ENCODE measurements around the gene CD8B.
A peak's percentile ranks its signal among the peaks of the same experiment; 100 is the strongest.

The CD8B gene

GRCh38 chr2:86815611-86816010, 46.1 kb downstream of the CD8B start:
- Histone ChIP-seq H3K4me3 (ENCODE audit: low read depth, low read length) (no peak overlapping the region), H3K27ac (no peak overlapping the region), H3K27me3 (replicated peaks) (peaks cover 2% of the 10 kb centered on the region), H3K36me3 (replicated peaks) (no peaks in the 10 kb centered on the region)
- no peak for DNase-seq
- TF ChIP-seq, protein P1, sequence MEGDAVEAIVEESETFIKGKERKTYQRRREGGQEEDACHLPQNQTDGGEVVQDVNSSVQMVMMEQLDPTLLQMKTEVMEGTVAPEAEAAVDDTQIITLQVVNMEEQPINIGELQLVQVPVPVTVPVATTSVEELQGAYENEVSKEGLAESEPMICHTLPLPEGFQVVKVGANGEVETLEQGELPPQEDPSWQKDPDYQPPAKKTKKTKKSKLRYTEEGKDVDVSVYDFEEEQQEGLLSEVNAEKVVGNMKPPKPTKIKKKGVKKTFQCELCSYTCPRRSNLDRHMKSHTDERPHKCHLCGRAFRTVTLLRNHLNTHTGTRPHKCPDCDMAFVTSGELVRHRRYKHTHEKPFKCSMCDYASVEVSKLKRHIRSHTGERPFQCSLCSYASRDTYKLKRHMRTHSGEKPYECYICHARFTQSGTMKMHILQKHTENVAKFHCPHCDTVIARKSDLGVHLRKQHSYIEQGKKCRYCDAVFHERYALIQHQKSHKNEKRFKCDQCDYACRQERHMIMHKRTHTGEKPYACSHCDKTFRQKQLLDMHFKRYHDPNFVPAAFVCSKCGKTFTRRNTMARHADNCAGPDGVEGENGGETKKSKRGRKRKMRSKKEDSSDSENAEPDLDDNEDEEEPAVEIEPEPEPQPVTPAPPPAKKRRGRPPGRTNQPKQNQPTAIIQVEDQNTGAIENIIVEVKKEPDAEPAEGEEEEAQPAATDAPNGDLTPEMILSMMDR (IDR thresholded peaks at IDR 0.05; ENCODE audit: low read depth, low read length, missing control alignments), result no peak
- in situ Hi-C loops (cut with HindIII; ENCODE audit: low pct_ligation_motif_present, low sequenced_read_pairs), result no loop called here

- Histone ChIP-seq H3K27me3 (replicated peaks) (peaks cover 17% of the 10 kb centered on the region), H3K27ac (no peak overlapping the region), H3K4me3 (ENCODE audit: low read depth, low read length) (no peak overlapping the region), H3K36me3 (replicated peaks) (no peaks in the 10 kb centered on the region)
- TF ChIP-seq, protein P1 (IDR thresholded peaks at IDR 0.05; ENCODE audit: low read depth, low read length, missing control alignments), result no peak
- no peak for DNase-seq
- in situ Hi-C loops (cut with HindIII; ENCODE audit: low pct_ligation_motif_present, low sequenced_read_pairs), result no loop called here
Measured at GRCh38 chr2:86809481-86810121, 52.1 kb downstream of the CD8B start.

DNA sequence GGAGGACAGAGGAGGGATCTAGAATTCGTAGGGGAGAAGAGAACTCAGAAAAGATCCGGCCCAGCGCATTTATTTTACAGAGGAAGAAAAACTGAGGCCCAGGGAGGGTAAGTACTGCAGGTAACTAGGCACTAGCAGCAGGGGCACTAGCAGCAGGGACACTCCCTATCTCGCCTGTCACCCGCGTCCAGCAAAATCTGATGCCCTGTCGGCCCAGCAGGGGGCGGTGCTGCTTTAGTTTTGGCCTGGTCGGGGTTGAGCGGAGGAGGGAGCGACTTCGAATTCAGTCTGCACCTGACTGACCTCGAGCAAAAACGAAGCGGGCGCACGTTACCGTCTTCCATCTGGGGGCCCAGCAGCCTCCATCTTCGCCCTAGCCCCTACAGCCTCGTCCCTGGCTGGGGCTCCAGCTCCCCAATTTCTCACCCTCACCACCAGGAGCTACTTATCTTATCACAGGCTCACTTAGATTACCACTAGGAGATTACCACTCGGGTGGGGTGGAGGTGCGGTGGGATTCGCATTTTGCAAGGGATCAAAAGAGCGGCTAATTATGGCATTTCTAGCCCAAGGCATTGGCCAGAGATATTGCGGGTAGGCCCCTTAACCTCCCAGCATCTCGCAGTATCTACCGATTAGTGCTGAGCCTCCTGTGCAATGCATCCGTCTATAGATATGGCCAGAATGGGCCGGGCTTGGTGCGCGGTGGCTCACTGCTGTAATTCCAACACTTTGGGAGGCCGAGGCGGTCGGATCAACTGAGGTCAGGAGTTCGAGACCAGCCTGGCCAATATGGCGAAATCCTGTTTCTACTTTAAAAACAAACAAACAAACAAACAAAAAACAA, 53.1 kb downstream of the CD8B start:
- TF ChIP-seq, protein P1 (IDR thresholded peaks at IDR 0.05; ENCODE audit: low read depth, low read length, missing control alignments), result peak; percentile 94
- no peaks in the 10 kb centered on the region for H3K36me3 ChIP-seq (replicated peaks)
- peak overlapping the region; percentile 53 for H3K4me3 ChIP-seq (ENCODE audit: low read depth, low read length)
- in situ Hi-C loops (cut with HindIII; ENCODE audit: low pct_ligation_motif_present, low sequenced_read_pairs), result no loop called here
- H3K27me3 ChIP-seq (replicated peaks), result peaks cover 17% of the 10 kb centered on the region
- DNase-seq, result peak; percentile 67
- no peak overlapping the region for H3K27ac ChIP-seq

- peak overlapping the region; percentile 53 for H3K4me3 ChIP-seq (ENCODE audit: low read depth, low read length)
Measured at GRCh38 chr2:86807468-86808275, 54.0 kb downstream of the CD8B start.

GRCh38 chr2:86807133-86807467, 54.6 kb downstream of the CD8B start:
- DNase-seq, result no peak
- peaks cover 15% of the 10 kb centered on the region for H3K27me3 ChIP-seq (replicated peaks)
- H3K36me3 ChIP-seq (replicated peaks), result no peaks in the 10 kb centered on the region
- TF ChIP-seq, protein P1 (IDR thresholded peaks at IDR 0.05; ENCODE audit: low read depth, low read length, missing control alignments), result no peak
- in situ Hi-C loops (cut with HindIII; ENCODE audit: low pct_ligation_motif_present, low sequenced_read_pairs), result no loop called here
- peak overlapping the region; percentile 53 for H3K4me3 ChIP-seq (ENCODE audit: low read depth, low read length)
- H3K27ac ChIP-seq, result no peak overlapping the region

More at GRCh38 chr2:86807468-86808275, 54.0 kb downstream of the CD8B start:
- no peaks in the 10 kb centered on the region for H3K36me3 ChIP-seq (replicated peaks)
- in situ Hi-C loops (cut with HindIII; ENCODE audit: low pct_ligation_motif_present, low sequenced_read_pairs), result no loop called here
- no peak overlapping the region for H3K27ac ChIP-seq
- TF ChIP-seq, protein P1 (IDR thresholded peaks at IDR 0.05; ENCODE audit: low read depth, low read length, missing control alignments), result no peak
- no peak for DNase-seq
- peaks cover 17% of the 10 kb centered on the region for H3K27me3 ChIP-seq (replicated peaks)

Measured in brain microvascular endothelial cell (primary cell).